K562 (cell line): ENCODE results near the gene MCU. TPM values are rescaled to one million over a fixed set of nuclear protein-coding genes. Genes with fewer than 3 reads are reported as not detected.

Experiments used
- ATAC-seq: fragments of 200-7000 bp; cut with Tn5 transposase; 3 replicates; pipeline ENCODE4 v1.9.1; 2020; ENCODE audit warnings: moderate library complexity
- BruUV-seq: library from RNA; stranded (reverse); fragments of 400-500 nt; replicated peaks from 2 replicates; lab custom pipeline; 2021; lab: Mats Ljungman, UMichigan
- CTCF ChIA-PET: fragments of 300-600 bp; formaldehyde crosslinking; extraction: SDS; loops from one replicate; lab custom pipeline; 2021; ENCODE audit warnings: low intra/inter-chr PET ratio; lab: Yijun Ruan, JAX
- POLR2A ChIA-PET: fragments of 300-600, 350-650 bp; sonication (Branson Sonifier 250); formaldehyde crosslinking; extraction: SDS; loops from one replicate; lab custom pipeline; 2021; ENCODE audit warnings: antibody characterized with exemption, inconsistent platforms; lab: Yijun Ruan, JAX
- DNase-seq, 4 experiments: peaks; one replicate each; pipeline versions ENCODE4 v3.0.0 to v3.0.0-alpha.2; 2011 to 2018; ENCODE audit warnings: low spot score in 3 of 4, mixed read lengths in 3 of 4; ENCODE audit errors: extremely low read depth in 1 of 4
- FAIRE-seq: peaks from 2 replicates; lab custom pipeline; 2011; peaks lifted over from hg19 to GRCh38; lab: Jason Lieb, UNC
- H2AFZ ChIP-seq: 2 replicates; pipeline ENCODE4 v1.6.0; 2011; ENCODE audit warnings: low read depth, low read length, control low read depth, inconsistent platforms
- H3K27ac ChIP-seq: fragments of 200-600 bp; 3 replicates; pipeline ENCODE4 v1.8.0; 2011; ENCODE audit warnings: low read depth, mild to moderate bottlenecking, control low read depth, inconsistent platforms, low read length, moderate library complexity, mixed read lengths; ENCODE audit errors: extremely low read depth
- H3K27me3 ChIP-seq, 2 experiments: fragments of 300-600 bp in 1 of 2; 2 replicates in 1 of 2; 3 replicates in 1 of 2; pipeline versions ENCODE4 v1.6.0 to v1.8.0; 2011; ENCODE audit warnings: inconsistent platforms in 2 of 2, low read length in 2 of 2, mild to moderate bottlenecking in 1 of 2, mixed read lengths in 1 of 2, moderate library complexity in 1 of 2; ENCODE audit not compliant: control insufficient read depth in 2 of 2, insufficient read depth in 2 of 2
- H3K36me3 ChIP-seq: fragments of 300-600 bp; 3 replicates; pipeline ENCODE4 v1.8.0; 2011; ENCODE audit warnings: mild to moderate bottlenecking, low read length, inconsistent platforms; ENCODE audit not compliant: control insufficient read depth, insufficient read depth
- H3K4me1 ChIP-seq, 2 experiments: fragments of 200-600 bp in 1 of 2; replicated peaks in 1 of 2; 2 replicates in 1 of 2; 3 replicates in 1 of 2; pipeline versions ENCODE4 v1.5.1 to v1.8.0; 2011; ENCODE audit warnings: inconsistent platforms in 2 of 2, low read length in 2 of 2, mild to moderate bottlenecking in 1 of 2, mixed read lengths in 1 of 2, moderate library complexity in 1 of 2; ENCODE audit not compliant: control insufficient read depth in 2 of 2, insufficient read depth in 2 of 2
- H3K4me2 ChIP-seq: 2 replicates; pipeline ENCODE4 v1.6.1; 2011; ENCODE audit warnings: low read length, control low read depth, inconsistent platforms, mixed read lengths; ENCODE audit not compliant: insufficient read depth
- H3K4me3 ChIP-seq: fragments of 200-600 bp; sonication (generic), shearing (Covaris generic); 2 replicates; pipeline ENCODE4 v1.5.1; 2016; ENCODE audit warnings: control low read depth, inconsistent platforms
- H3K79me2 ChIP-seq: fragments of 200-600 bp; 3 replicates; pipeline ENCODE4 v1.8.0; 2011; ENCODE audit warnings: low read length, inconsistent platforms; ENCODE audit not compliant: control insufficient read depth, insufficient read depth
- H3K9ac ChIP-seq, 2 experiments: 2 replicates each; pipeline versions ENCODE4 v1.6.0 to v1.6.1; 2011; ENCODE audit warnings: low read depth in 2 of 2, low read length in 2 of 2, control low read depth in 1 of 2, inconsistent platforms in 1 of 2, mild to moderate bottlenecking in 1 of 2, mixed read lengths in 1 of 2; ENCODE audit not compliant: insufficient read depth in 1 of 2
- H3K9me1 ChIP-seq: one replicate; pipeline ENCODE4 v1.6.0; 2011; ENCODE audit warnings: inconsistent platforms, mild to moderate bottlenecking, low read length, moderate library complexity; ENCODE audit not compliant: control insufficient read depth, insufficient read depth
- H3K9me3 ChIP-seq: replicated peaks from 2 replicates; pipeline ENCODE4 v1.5.1; 2011; ENCODE audit warnings: low read depth, low read length, inconsistent platforms; ENCODE audit not compliant: control insufficient read depth, insufficient read depth
- H4K20me1 ChIP-seq: replicated peaks from 2 replicates; pipeline ENCODE4 v1.6.1; 2011; ENCODE audit warnings: low read length, inconsistent platforms, mixed read lengths; ENCODE audit not compliant: control insufficient read depth, insufficient read depth
- CREM ChIP-seq: IDR thresholded peaks from 2 replicates; pipeline ENCODE4 v1.6.1; 2014; ENCODE audit warnings: antibody characterized with exemption, low read depth
- HMGN3 ChIP-seq: IDR thresholded peaks from 2 replicates; pipeline ENCODE4 v1.6.1; 2011; ENCODE audit warnings: borderline replicate concordance, low read depth, mild to moderate bottlenecking, mixed read lengths, low read length; ENCODE audit not compliant: insufficient read length; ENCODE audit errors: extremely low read depth
- IRF2 ChIP-seq: sonication (generic); formaldehyde crosslinking; IDR thresholded peaks from 2 replicates; pipeline ENCODE4 v1.8.1; 2022; ENCODE audit warnings: mild to moderate bottlenecking, missing genetic modification reagents
- MLX ChIP-seq, 2 experiments: fragments of 450-650 bp in 1 of 2; sonication (generic) in 1 of 2; formaldehyde crosslinking; conservative IDR thresholded peaks; 2 replicates each; pipeline versions ENCODE4 v1.4.0 to v1.8.1; 2020 to 2022; ENCODE audit warnings: mild to moderate bottlenecking in 1 of 2, missing genetic modification reagents in 1 of 2
- NFYB ChIP-seq: IDR thresholded peaks from 2 replicates; pipeline ENCODE4 v1.6.1; 2011; ENCODE audit warnings: mild to moderate bottlenecking, moderate library complexity; ENCODE audit not compliant: insufficient read length; ENCODE audit errors: extremely low read depth
- PURB ChIP-seq: sonication (generic); formaldehyde crosslinking; IDR thresholded peaks from 2 replicates; pipeline ENCODE4 v1.9.0; 2021; ENCODE audit warnings: low read depth, mild to moderate bottlenecking, missing genetic modification reagents
- SIN3B ChIP-seq: fragments of 450-650 bp; IDR thresholded peaks from 2 replicates; pipeline ENCODE4 v1.6.1; 2017; ENCODE audit warnings: low read depth, mild to moderate bottlenecking, moderate library complexity
- SMARCE1 ChIP-seq: fragments of 450-650 bp; IDR thresholded peaks from 2 replicates; pipeline ENCODE4 v1.7.1; 2016; ENCODE audit warnings: mild to moderate bottlenecking
- STAT5B ChIP-seq: fragments of 250-450 bp; sonication (Bioruptor Pico); IDR thresholded peaks from 2 replicates; pipeline ENCODE4 v1.8.0; 2021; ENCODE audit warnings: mild to moderate bottlenecking, inconsistent platforms
- ZBTB26 ChIP-seq: fragments of 450-650 bp; formaldehyde crosslinking; IDR thresholded peaks from 2 replicates; pipeline ENCODE4 v1.4.0; 2022; ENCODE audit warnings: missing genetic modification characterization
- ZNF140 ChIP-seq: fragments of 250-450 bp; sonication (Bioruptor Pico); IDR thresholded peaks from 2 replicates; pipeline ENCODE4 v1.8.0; 2021; ENCODE audit warnings: moderate library complexity, mild to moderate bottlenecking, inconsistent platforms
- ZNF277 ChIP-seq: fragments of 250-450 bp; sonication (Bioruptor Pico); IDR thresholded peaks from 2 replicates; pipeline ENCODE4 v1.8.0; 2022; ENCODE audit warnings: inconsistent platforms, mild to moderate bottlenecking, moderate library complexity, borderline replicate concordance
- ZNF395 ChIP-seq: fragments of 200-800 bp; sonication (Bioruptor generic); IDR thresholded peaks from 2 replicates; pipeline ENCODE4 v1.6.1; 2017; ENCODE audit warnings: missing genetic modification characterization, missing compliant biosample characterization
- ZNF408 ChIP-seq: fragments of 250-450 bp; sonication (Bioruptor Pico); IDR thresholded peaks from 2 replicates; pipeline ENCODE4 v1.4.0; 2020; ENCODE audit warnings: low read depth, mild to moderate bottlenecking, moderate library complexity
- ZNF561 ChIP-seq: fragments of 450-650 bp; formaldehyde crosslinking; conservative IDR thresholded peaks from 2 replicates; pipeline ENCODE4 v1.4.0; 2020; ENCODE audit warnings: mild to moderate bottlenecking, moderate library complexity
- ZNF639 ChIP-seq, 2 experiments: fragments of 200-800 bp in 1 of 2; sonication (Bioruptor generic) in 1 of 2; sonication (generic) in 1 of 2; formaldehyde crosslinking in 1 of 2; IDR thresholded peaks in 1 of 2; conservative IDR thresholded peaks in 1 of 2; 2 replicates each; pipeline versions ENCODE4 v1.5.0 to v1.6.1; 2016 to 2020; ENCODE audit warnings: missing compliant biosample characterization in 1 of 2, missing genetic modification characterization in 1 of 2, missing genetic modification reagents in 1 of 2
- WGBS: fragments of 100-300 bp; shearing (Covaris generic); methylation state at CpG from one replicate; pipeline ENCODE4 v1.1.6; 2016; ENCODE audit warnings: low coverage, mixed read lengths; ENCODE audit not compliant: insufficient coverage; ENCODE audit errors: missing lambda C conversion rate; 5-methylcytosine and 5-hydroxymethylcytosine counted together
- in situ Hi-C: fragments of 300-500 bp; cut with MboI; formaldehyde crosslinking; loops from 4 replicates; pipeline ENCODE4 v1.15.0; 2018; ENCODE audit warnings: inconsistent platforms, mixed read lengths
- intact Hi-C: fragments of 100-400 bp; cut with micrococcal nuclease; formaldehyde crosslinking; loops from 2 replicates; pipeline ENCODE4 v1.14.2; 2022
- polyA plus RNA-seq, 8 experiments: library from polyadenylated mRNA; depleted of rRNA in 4 of 8; stranded (reverse) in 5 of 8; unstranded in 3 of 8; fragments of >200 nt; fragmentation: Nextera tagmentation in 2 of 8; fragmentation: Illumina TruSeq in 1 of 8; extraction: Ambion mirVana in 2 of 8; extraction: Trizol in 1 of 8; gene quantifications; 2 replicates each; pipeline versions ENCODE4 v1.2.1 to v1.2.3, GENCODE V29; 2011 to 2014; ENCODE audit warnings: inconsistent platforms in 1 of 8, missing spikeins in 1 of 8
- total RNA-seq, 7 experiments: library from RNA; depleted of rRNA in 6 of 7; stranded (reverse); fragments of >200 nt in 6 of 7; fragmentation: Illumina TruSeq in 2 of 7; extraction: Trizol in 2 of 7; gene quantifications; 2 replicates each; pipeline versions ENCODE4 v1.2.1 to v1.2.3, GENCODE V29; 2011 to 2021; ENCODE audit warnings: low replicate concordance in 1 of 7

Gene MCU
- total and polyA plus RNA-seq, 9 of the 15 experiments (the other 6 are each of a cell fraction or from before 2014, with no cell fraction given) = 8.2 to 88.8 (median 21.3) TPM

GRCh38 chr10:72783410-72783833 is 91.5 kb downstream of the MCU start:
- Histone ChIP-seq H3K4me2 (no peak overlapping the region), H3K4me3 (no peak overlapping the region), H3K27ac (no peak overlapping the region), H3K9me3 (no peaks in the 10 kb centered on the region), H3K79me2 (no peaks in the 10 kb centered on the region), H3K9me1 (no peaks in the 10 kb centered on the region), H3K4me1 (no peaks in the 10 kb centered on the region), H2AFZ (no peak overlapping the region), H3K36me3 (no peaks in the 10 kb centered on the region), H3K27me3 (no peaks in the 10 kb centered on the region; a peak in 1 of 5 replicates), H4K20me1 (no peaks in the 10 kb centered on the region; the same call in 1 of the 2 replicates), H3K9ac (no peak overlapping the region)
- intact Hi-C loops (no loop called here), in situ Hi-C loops (no loop called here)
- no peak for ATAC-seq
- DNase-seq = no peak
- BruUV-seq = no TSS peak
- no peak for FAIRE-seq
- WGBS = 13% methylated on average over 1 of the region's 1 CpG
- POLR2A ChIA-PET = interaction anchor here (0.5 to 2.9 kb wide), 5 partner anchors 9 to 157 kb away, joined by 3 to 8 read pairs (median 5); partner anchors contain the start of gene MICU1
- CTCF ChIA-PET = no interaction called here
- TF ChIP-seq STAT5B (CRISPR knock-in tag) (no peak), HMGN3 (no peak), CREM (no peak), ZNF639 (CRISPR knock-in tag; conservative IDR thresholded peaks at IDR 0.05 in 1 of 2, IDR thresholded peaks at IDR 0.05 in 1 of 2) (no peak), ZNF395 (CRISPR knock-in tag) (no peak), PURB (CRISPR knock-in tag) (no peak), SMARCE1 (no peak), ZNF140 (CRISPR knock-in tag) (no peak), MLX (CRISPR knock-in tag; conservative IDR thresholded peaks at IDR 0.05) (no peak), IRF2 (CRISPR knock-in tag) (no peak), ZBTB26 (CRISPR knock-in tag) (no peak), ZNF408 (CRISPR knock-in tag) (no peak), NFYB (no peak), SIN3B (no peak), ZNF561 (CRISPR knock-in tag) (no peak), ZNF277 (CRISPR knock-in tag) (no peak)
